HS-27A (cell line): ENCODE results near the gene MAN1C1.

Source experiments
- DNase-seq: peaks from one replicate; pipeline ENCODE4 v3.0.0-alpha.2; 2012; ENCODE audit warnings: low read depth, missing footprints

The MAN1C1 gene

GRCh38 chr1:25782608-25783201 is 166.1 kb downstream of the MAN1C1 start:
- no peak for DNase-seq

- DNase-seq: no peak
These were observed 168.0 kb downstream of the MAN1C1 start for GRCh38 chr1:25784575-25785051.

- no peak for DNase-seq
These were observed 168.9 kb downstream of the MAN1C1 start for GRCh38 chr1:25785333-25786067.

- no peak for DNase-seq
These were observed 170.5 kb downstream of the MAN1C1 start for GRCh38 chr1:25786887-25787759.

GRCh38 chr1:25787760-25788166 is 171.2 kb downstream of the MAN1C1 start:
- no peak for DNase-seq

- DNase-seq: no peak
These were observed 173.9 kb downstream of the MAN1C1 start for GRCh38 chr1:25790472-25790871.

GRCh38 chr1:25792115-25792514 is 175.5 kb downstream of the MAN1C1 start:
- DNase-seq: no peak

GRCh38 chr1:25793585-25794170 is 177.1 kb downstream of the MAN1C1 start:
- DNase-seq: no peak

- DNase-seq: no peak
These were observed 177.7 kb downstream of the MAN1C1 start for GRCh38 chr1:25794325-25794724.

GRCh38 chr1:25795211-25795610 is 178.6 kb downstream of the MAN1C1 start:
- DNase-seq: no peak

- no peak for DNase-seq
These were observed 179.6 kb downstream of the MAN1C1 start for GRCh38 chr1:25795946-25796810.

GRCh38 chr1:25796811-25797458 is 180.3 kb downstream of the MAN1C1 start:
- DNase-seq: peak; percentile 61

GRCh38 chr1:25797939-25798338 is 181.3 kb downstream of the MAN1C1 start:
- DNase-seq: no peak

- DNase-seq: no peak
These were observed 182.2 kb downstream of the MAN1C1 start for GRCh38 chr1:25798666-25799351.

- no peak for DNase-seq
These were observed 182.9 kb downstream of the MAN1C1 start for GRCh38 chr1:25799352-25799934.

- no peak for DNase-seq
These were observed 183.5 kb downstream of the MAN1C1 start, which contains the start of gene SELENON for GRCh38 chr1:25799935-25800702. Gene SELENON (plus strand): TSS chr1:25800193. CDS start chr1:25800231, 38 bp downstream.

GRCh38 chr1:25800703-25801377 is 184.2 kb downstream of the MAN1C1 start:
- DNase-seq: no peak

GRCh38 chr1:25802915-25803314 is 186.3 kb downstream of the MAN1C1 start:
- no peak for DNase-seq
